Caco-2 (cell line): ENCODE data around the gene HDAC4. TPM values are rescaled to one million over a fixed set of nuclear protein-coding genes. Genes with fewer than 3 reads are reported as not detected.

Source experiments
- BruUV-seq: library from RNA; stranded (reverse); fragments of 400-500 nt; replicated peaks from 2 replicates; lab custom pipeline; 2021; lab: Mats Ljungman, UMichigan
- CTCF ChIA-PET: fragments of 300-600 bp; sonication (Branson Sonifier 250); formaldehyde crosslinking; loops from one replicate; lab custom pipeline; 2022; ENCODE audit warnings: antibody characterized with exemption; lab: Charles Lee
- POLR2A ChIA-PET: fragments of 300-600 bp; sonication (Branson Sonifier 250); formaldehyde crosslinking; loops from one replicate; lab custom pipeline; 2022; ENCODE audit warnings: antibody characterized with exemption; lab: Charles Lee
- DNase-seq, 2 experiments: peaks; one replicate each; pipeline versions ENCODE4 v3.0.0 to v3.0.0-alpha.2; 2020 to 2022
- H3K27me3 ChIP-seq: replicated peaks from 2 replicates; pipeline ENCODE4 v1.6.0; 2011; ENCODE audit warnings: low read length; ENCODE audit not compliant: control insufficient read depth, insufficient read depth
- H3K36me3 ChIP-seq: 2 replicates; pipeline ENCODE4 v1.5.1; 2011; ENCODE audit warnings: low read length; ENCODE audit not compliant: control insufficient read depth, insufficient read depth
- H3K4me1 ChIP-seq: fragments of 250-450 bp; sonication (Bioruptor Pico); 2 replicates; pipeline ENCODE4 v1.5.1; 2020; ENCODE audit warnings: mild to moderate bottlenecking
- H3K4me3 ChIP-seq: 2 replicates; pipeline ENCODE4 v1.5.1; 2011; ENCODE audit warnings: low read depth, mild to moderate bottlenecking, control low read depth, low read length
- H3K9me3 ChIP-seq: fragments of 250-450 bp; sonication (Bioruptor Pico); 2 replicates; pipeline ENCODE4 v1.5.1; 2020; ENCODE audit warnings: mild to moderate bottlenecking, moderate library complexity
- H3K27ac Mint-ChIP-seq: one replicate; pipeline ENCODE4 v1.8.0; 2022; ENCODE audit warnings: mixed read lengths; ENCODE audit not compliant: unreplicated experiment
- H3K27me3 Mint-ChIP-seq: one replicate; pipeline ENCODE4 v1.8.0; 2022; ENCODE audit warnings: mixed read lengths; ENCODE audit not compliant: insufficient read depth, unreplicated experiment
- H3K36me3 Mint-ChIP-seq: one replicate; pipeline ENCODE4 v1.8.0; 2022; ENCODE audit warnings: mild to moderate bottlenecking, mixed read lengths; ENCODE audit not compliant: insufficient read depth, unreplicated experiment
- H3K4me1 Mint-ChIP-seq: one replicate; pipeline ENCODE4 v1.8.0; 2022; ENCODE audit warnings: low read depth, mixed read lengths; ENCODE audit not compliant: unreplicated experiment
- H3K4me3 Mint-ChIP-seq: one replicate; pipeline ENCODE4 v1.8.0; 2022; ENCODE audit warnings: mild to moderate bottlenecking, moderate library complexity, mixed read lengths; ENCODE audit not compliant: unreplicated experiment
- H3K9me3 Mint-ChIP-seq: one replicate; pipeline ENCODE4 v1.8.0; 2022; ENCODE audit warnings: mixed read lengths; ENCODE audit not compliant: unreplicated experiment
- CTCF ChIP-seq, 2 experiments: fragments of 200-600 bp in 1 of 2; IDR thresholded peaks; 1 replicate in 1 of 2; 2 replicates in 1 of 2; pipeline versions ENCODE4 v1.5.1 to v1.8.0; 2011 to 2022; ENCODE audit warnings: antibody characterized with exemption in 1 of 2, control low read depth in 1 of 2, inconsistent platforms in 1 of 2, low read depth in 1 of 2, low read length in 1 of 2, mild to moderate bottlenecking in 1 of 2, moderate library complexity in 1 of 2; ENCODE audit not compliant: insufficient read depth in 1 of 2, severe bottlenecking in 1 of 2, unreplicated experiment in 1 of 2
- intact Hi-C: fragments of 100-400 bp; cut with micrococcal nuclease; formaldehyde crosslinking; loops from one replicate; pipeline ENCODE4 v1.10.0; 2022; ENCODE audit not compliant: unreplicated experiment
- total RNA-seq: library from RNA; stranded (reverse); gene quantifications from 2 replicates; pipeline ENCODE4 v1.2.3, GENCODE V29; 2022

Gene HDAC4
- total RNA-seq, 1 experiment from 2014 or later: 15.5 TPM

DNA sequence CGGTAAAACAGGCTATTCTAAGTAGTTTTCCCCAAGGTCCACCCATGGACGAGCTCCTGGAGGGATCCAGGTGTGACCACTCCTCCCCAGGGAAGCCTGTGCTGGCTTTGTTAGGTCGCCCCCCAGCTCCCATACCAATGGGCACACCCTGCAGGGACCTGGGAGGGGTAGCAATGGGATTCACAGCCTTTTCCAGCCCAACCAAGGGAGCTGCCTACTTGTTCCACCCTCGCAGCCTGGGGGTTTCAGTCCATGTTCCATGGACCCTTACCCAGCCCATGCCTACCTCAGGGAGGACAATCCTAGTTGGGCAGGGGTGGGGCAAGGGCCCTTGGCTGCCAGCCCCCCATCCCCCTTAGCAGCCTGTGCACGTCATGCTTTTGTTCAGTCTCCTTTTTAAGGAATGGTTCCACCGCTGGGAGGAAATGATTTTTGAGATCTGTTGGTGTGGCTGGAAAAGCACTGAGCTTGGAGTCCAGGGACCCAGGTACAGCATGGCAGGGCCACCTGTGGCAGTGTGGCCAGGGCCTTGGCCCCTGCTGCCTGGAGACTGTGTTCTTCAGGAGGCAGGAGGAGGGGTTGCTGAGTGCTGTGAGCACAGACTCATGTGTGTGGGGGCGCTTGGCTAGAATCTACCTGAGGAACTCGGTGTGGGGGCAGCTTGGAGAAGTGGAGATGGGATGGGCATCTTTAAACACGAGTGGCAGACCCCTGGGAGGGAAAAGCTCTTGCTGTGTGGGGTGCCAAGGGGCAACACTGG, 386.2 kb downstream of the HDAC4 start:
- DNase-seq: no peak
- H3K4me3 ChIP-seq: no peak overlapping the region
- no peaks in the 10 kb centered on the region for H3K4me1 Mint-ChIP-seq
- no peak overlapping the region for H3K4me3 Mint-ChIP-seq
- CTCF ChIA-PET: no interaction called here
- H3K36me3 ChIP-seq: no peaks in the 10 kb centered on the region
- H3K36me3 Mint-ChIP-seq: no peaks in the 10 kb centered on the region
- intact Hi-C loops: no loop called here
- H3K4me1 ChIP-seq: no peaks in the 10 kb centered on the region
- no TSS peak for BruUV-seq
- POLR2A ChIA-PET: no interaction called here
- no peaks in the 10 kb centered on the region for H3K9me3 ChIP-seq
- H3K9me3 Mint-ChIP-seq: no peaks in the 10 kb centered on the region
- no peaks in the 10 kb centered on the region for H3K27me3 ChIP-seq
- no peak overlapping the region for H3K27ac Mint-ChIP-seq
- TF ChIP-seq CTCF (IDR thresholded peaks at IDR 0.05; ENCODE audit: insufficient read depth in 1 of 2, low read depth in 1 of 2, low read length in 1 of 2, severe bottlenecking in 1 of 2, unreplicated experiment in 1 of 2): no peak
- H3K27me3 Mint-ChIP-seq: peaks cover 2% of the 10 kb centered on the region

DNA sequence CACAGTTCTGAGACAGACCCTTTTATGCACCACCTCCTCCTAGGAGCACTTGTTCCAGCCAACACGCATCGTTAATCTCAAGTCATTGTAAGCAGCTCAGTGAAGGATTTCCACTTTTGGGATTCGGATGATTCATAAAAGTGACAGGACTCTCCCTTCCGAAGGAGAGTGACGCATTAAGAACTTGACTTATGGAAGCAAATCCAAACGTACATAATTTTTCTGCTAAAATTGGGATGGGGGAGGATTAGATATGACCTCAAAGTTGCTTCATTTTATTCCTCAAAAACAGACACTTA, 387.2 kb downstream of the HDAC4 start:
- peaks cover 2% of the 10 kb centered on the region for H3K27me3 Mint-ChIP-seq
- Histone ChIP-seq H3K36me3 (no peaks in the 10 kb centered on the region), H3K4me3 (no peak overlapping the region), H3K9me3 (no peaks in the 10 kb centered on the region), H3K4me1 (no peaks in the 10 kb centered on the region), H3K27me3 (no peaks in the 10 kb centered on the region)
- TF ChIP-seq CTCF (IDR thresholded peaks at IDR 0.05; ENCODE audit: insufficient read depth in 1 of 2, low read depth in 1 of 2, low read length in 1 of 2, severe bottlenecking in 1 of 2, unreplicated experiment in 1 of 2): no peak
- no TSS peak for BruUV-seq
- H3K27ac Mint-ChIP-seq: no peak overlapping the region
- H3K9me3 Mint-ChIP-seq: no peaks in the 10 kb centered on the region
- POLR2A ChIA-PET: no interaction called here
- H3K4me1 Mint-ChIP-seq: no peaks in the 10 kb centered on the region
- H3K4me3 Mint-ChIP-seq: no peak overlapping the region
- CTCF ChIA-PET: no interaction called here
- no peaks in the 10 kb centered on the region for H3K36me3 Mint-ChIP-seq
- DNase-seq: no peak
- intact Hi-C loops: no loop called here

GRCh38 chr2:239012936-239013677, 387.7 kb downstream of the HDAC4 start:
- no peaks in the 10 kb centered on the region for H3K4me1 ChIP-seq
- TF ChIP-seq CTCF (IDR thresholded peaks at IDR 0.05; ENCODE audit: insufficient read depth in 1 of 2, low read depth in 1 of 2, low read length in 1 of 2, severe bottlenecking in 1 of 2, unreplicated experiment in 1 of 2): no peak
- H3K27me3 ChIP-seq: no peaks in the 10 kb centered on the region; the same call in 1 of the 2 replicates
- Mint-ChIP-seq H3K27ac (no peak overlapping the region), H3K9me3 (no peaks in the 10 kb centered on the region), H3K4me3 (no peak overlapping the region), H3K4me1 (no peaks in the 10 kb centered on the region), H3K27me3 (peaks cover 4% of the 10 kb centered on the region), H3K36me3 (no peaks in the 10 kb centered on the region)
- no peak for DNase-seq
- CTCF ChIA-PET: no interaction called here
- no peaks in the 10 kb centered on the region for H3K36me3 ChIP-seq
- no peak overlapping the region for H3K4me3 ChIP-seq
- H3K9me3 ChIP-seq: no peaks in the 10 kb centered on the region
- no TSS peak for BruUV-seq
- POLR2A ChIA-PET: no interaction called here
- intact Hi-C loops: no loop called here
